Measurements from ENCODE around the gene ASPSCR1.

Gene ASPSCR1

GRCh38 chr17:81935709-81936084 lies 41.7 kb upstream of the ASPSCR1 start:
- no peak for TF ChIP-seq CTCF (conservative IDR thresholded peaks at IDR 0.05; ENCODE audit: low read depth, low read length)
- DNase-seq (ENCODE audit: low read depth): no peak
- H3K4me3 ChIP-seq (ENCODE audit: low read length): no peak overlapping the region

DNA sequence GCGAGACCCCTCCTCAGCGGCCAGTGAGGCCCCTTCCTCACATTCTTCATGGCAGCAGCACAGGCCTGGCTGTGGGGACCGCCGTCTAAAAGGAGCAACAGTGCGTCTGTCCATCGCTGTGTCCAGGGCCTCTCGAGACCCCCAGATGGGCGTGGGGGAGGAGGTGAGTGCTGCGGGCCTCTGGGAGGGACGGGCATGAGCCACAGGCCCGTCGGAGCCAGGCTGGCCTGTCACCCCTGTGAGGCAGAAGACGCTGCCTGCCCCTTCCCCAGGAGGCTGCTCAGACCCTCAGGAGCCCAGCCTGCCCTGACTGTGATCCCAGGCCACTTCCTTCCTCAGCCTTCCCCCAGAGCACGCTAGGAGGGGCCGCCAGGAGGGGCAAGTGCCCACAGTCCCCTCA lies 38.2 kb upstream of the ASPSCR1 start:
- TF ChIP-seq CTCF (conservative IDR thresholded peaks at IDR 0.05; ENCODE audit: low read depth, low read length): no peak
- H3K4me3 ChIP-seq (ENCODE audit: low read length): no peak overlapping the region

DNA sequence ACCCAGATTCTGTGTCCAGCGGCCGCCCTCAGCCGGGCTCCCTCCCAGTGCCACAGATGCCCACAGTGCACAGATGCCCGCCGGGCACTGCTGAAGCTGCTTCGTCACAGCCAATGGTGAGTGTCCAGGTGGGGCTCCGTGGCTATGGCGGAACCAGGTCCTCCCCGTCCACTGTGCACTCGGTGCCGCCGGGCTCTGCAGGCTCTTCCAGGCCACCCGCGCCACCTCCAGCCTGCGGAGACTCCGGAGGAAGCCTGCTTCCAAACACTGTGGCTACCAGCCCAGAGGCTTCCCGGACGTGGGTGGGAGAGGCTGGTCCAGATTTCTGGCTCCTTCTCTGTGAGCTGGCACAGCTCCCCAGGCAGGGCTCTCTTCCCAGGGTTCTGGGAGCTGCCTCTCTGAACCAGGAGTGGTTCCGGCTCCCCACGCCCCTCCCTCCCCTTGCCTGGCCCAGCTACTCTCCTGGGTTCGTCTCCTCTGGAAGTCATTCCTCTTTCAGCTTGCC lies 37.5 kb upstream of the ASPSCR1 start:
- no peak overlapping the region for H3K4me3 ChIP-seq (ENCODE audit: low read length)
- TF ChIP-seq CTCF (conservative IDR thresholded peaks at IDR 0.05; ENCODE audit: low read depth, low read length): no peak
- DNase-seq (ENCODE audit: low read depth): no peak

More for the DNA sequence above, 38.2 kb upstream of the ASPSCR1 start:
- DNase-seq (ENCODE audit: low read depth): no peak

GRCh38 chr17:81940538-81941483 lies 36.6 kb upstream of the ASPSCR1 start:
- H3K4me3 ChIP-seq (ENCODE audit: low read length): no peak overlapping the region
- TF ChIP-seq CTCF (conservative IDR thresholded peaks at IDR 0.05; ENCODE audit: low read depth, low read length): no peak
- DNase-seq (ENCODE audit: low read depth): no peak

DNA sequence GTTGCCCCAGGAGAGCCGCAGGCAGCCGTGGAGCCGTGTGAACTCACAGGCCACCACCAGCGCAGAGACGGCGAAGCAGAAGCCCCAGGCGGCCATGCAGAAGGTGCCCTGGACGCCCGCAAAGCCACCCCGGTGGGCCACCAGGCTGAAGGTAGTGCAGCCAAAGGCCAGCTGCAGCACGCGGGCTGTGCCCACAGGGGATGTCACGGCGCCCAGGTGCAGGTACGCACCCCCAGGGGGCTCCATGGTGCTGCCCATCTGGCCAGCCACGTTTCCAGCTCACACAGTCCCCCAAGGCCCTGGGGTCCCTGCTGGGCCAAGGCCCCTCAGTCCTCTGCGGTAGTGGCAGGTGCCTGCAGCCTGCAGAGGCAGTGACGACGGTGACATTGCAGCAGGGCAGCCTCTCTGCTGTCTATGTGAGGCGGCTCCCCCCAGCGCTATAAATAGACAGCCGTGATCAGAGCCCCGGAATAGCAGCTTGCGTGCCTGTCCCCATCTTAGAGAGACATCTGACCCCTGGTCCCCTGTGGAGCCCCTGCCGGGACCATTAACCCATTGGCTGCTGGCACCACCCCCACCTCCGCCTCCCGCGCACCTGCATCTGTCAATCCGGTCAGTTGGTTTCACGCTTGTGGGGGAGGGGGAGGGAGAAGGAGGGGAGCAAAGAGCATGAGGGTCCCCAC lies 35.8 kb upstream of the ASPSCR1 start:
- H3K4me3 ChIP-seq (ENCODE audit: low read length): no peak overlapping the region
- no peak for TF ChIP-seq CTCF (conservative IDR thresholded peaks at IDR 0.05; ENCODE audit: low read depth, low read length)
- DNase-seq (ENCODE audit: low read depth): no peak

DNA sequence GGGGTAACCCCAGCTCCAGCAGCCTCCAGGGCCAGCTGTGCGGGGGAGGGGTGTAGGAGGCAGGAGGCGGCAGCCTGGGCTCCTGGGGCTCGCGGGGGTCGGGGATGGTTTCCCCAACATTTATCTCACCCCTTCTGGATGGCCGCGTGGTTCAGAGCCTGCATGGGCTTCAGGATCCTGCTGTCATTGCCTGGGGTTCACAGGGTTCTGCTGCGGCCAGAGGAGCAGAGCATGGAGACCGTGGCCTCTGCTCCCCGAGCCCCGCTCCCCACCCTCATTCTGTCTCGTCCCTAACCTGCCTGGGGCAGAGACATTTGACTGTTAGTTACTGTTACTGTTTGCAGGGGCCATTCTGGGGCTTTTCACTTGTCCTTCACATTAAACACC lies 35.3 kb upstream of the ASPSCR1 start:
- no peak for DNase-seq (ENCODE audit: low read depth)
- no peak overlapping the region for H3K4me3 ChIP-seq (ENCODE audit: low read length)
- no peak for TF ChIP-seq CTCF (conservative IDR thresholded peaks at IDR 0.05; ENCODE audit: low read depth, low read length)

Measured in retinal pigment epithelial cell (primary cell).